ENCODE results near the gene CDH2.

DNA sequence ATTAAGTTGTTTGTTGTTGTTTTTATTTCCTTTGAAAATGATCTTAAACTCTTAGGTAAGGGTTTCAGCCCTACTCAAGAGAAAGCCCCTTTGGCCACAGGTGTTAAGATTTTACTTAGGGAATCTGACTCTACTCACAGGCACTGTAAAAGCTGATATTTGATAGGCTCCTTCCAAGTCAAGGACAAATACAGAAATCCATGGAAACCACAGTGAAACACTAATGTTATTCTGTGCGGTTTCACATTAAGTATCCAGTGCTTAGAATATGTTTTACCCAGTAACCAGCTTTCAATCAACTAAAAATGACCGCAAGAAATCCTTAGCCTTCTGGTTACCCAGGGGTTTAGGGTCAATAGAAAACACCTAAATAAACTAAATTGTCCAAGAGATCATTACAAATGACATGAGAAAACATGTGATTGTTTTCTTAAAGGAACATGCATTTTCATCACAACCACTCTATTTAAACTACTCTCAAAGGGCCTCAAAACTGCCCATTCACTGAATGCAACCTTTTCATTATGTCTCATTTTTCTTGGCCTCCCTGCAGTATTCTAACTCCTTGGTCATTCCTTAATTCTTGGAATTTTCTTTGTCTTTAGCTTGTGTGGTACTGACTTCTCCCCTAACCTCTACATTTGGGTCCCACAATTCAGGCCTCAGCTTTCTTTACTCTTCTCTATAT lies 56.0 kb downstream of the CDH2 start:
- TF ChIP-seq, protein P1, sequence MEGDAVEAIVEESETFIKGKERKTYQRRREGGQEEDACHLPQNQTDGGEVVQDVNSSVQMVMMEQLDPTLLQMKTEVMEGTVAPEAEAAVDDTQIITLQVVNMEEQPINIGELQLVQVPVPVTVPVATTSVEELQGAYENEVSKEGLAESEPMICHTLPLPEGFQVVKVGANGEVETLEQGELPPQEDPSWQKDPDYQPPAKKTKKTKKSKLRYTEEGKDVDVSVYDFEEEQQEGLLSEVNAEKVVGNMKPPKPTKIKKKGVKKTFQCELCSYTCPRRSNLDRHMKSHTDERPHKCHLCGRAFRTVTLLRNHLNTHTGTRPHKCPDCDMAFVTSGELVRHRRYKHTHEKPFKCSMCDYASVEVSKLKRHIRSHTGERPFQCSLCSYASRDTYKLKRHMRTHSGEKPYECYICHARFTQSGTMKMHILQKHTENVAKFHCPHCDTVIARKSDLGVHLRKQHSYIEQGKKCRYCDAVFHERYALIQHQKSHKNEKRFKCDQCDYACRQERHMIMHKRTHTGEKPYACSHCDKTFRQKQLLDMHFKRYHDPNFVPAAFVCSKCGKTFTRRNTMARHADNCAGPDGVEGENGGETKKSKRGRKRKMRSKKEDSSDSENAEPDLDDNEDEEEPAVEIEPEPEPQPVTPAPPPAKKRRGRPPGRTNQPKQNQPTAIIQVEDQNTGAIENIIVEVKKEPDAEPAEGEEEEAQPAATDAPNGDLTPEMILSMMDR (IDR thresholded peaks at IDR 0.05), result no peak
- TF ChIP-seq POLR2A (IDR thresholded peaks at IDR 0.05), result no peak
